IMR-90 (cell line): ENCODE measurements around the gene CCDC136. TPM values are rescaled to one million over a fixed set of nuclear protein-coding genes. Genes with fewer than 3 reads are reported as not detected.

Experiments used
- ATAC-seq: fragments of 200-7000 bp; cut with Tn5 transposase; 2 replicates; pipeline ENCODE4 v1.9.1; 2020; ENCODE audit warnings: low read depth, mild to moderate bottlenecking, moderate library complexity
- BruUV-seq: library from RNA; stranded (reverse); fragments of 400-500 nt; replicated peaks from 2 replicates; lab custom pipeline; 2021; lab: Mats Ljungman, UMichigan
- CTCF ChIA-PET: fragments of 300-600 bp; formaldehyde crosslinking; extraction: SDS; loops from one replicate; lab custom pipeline; 2021; ENCODE audit warnings: antibody characterized with exemption; lab: Yijun Ruan, JAX
- POLR2A ChIA-PET: fragments of 300-600 bp; sonication (Branson Sonifier 250); formaldehyde crosslinking; loops from one replicate; lab custom pipeline; 2022; ENCODE audit warnings: antibody characterized with exemption; ENCODE audit not compliant: unreplicated experiment; lab: Charles Lee
- DNase-seq: peaks from one replicate; pipeline ENCODE4 v3.0.0; 2013
- H2AFZ ChIP-seq: replicated peaks from 2 replicates; pipeline ENCODE3; 2013; ENCODE audit warnings: low read length, mild to moderate bottlenecking; ENCODE audit not compliant: poor library complexity
- H2AK5ac ChIP-seq: 2 replicates; pipeline ENCODE4 v1.6.1; 2013; ENCODE audit warnings: low read depth, low read length, inconsistent platforms
- H2AK9ac ChIP-seq: replicated peaks from 2 replicates; pipeline ENCODE3; 2013; ENCODE audit warnings: mild to moderate bottlenecking, low read depth, low read length, moderate library complexity; ENCODE audit not compliant: poor library complexity
- H2BK120ac ChIP-seq: 2 replicates; pipeline ENCODE4 v1.6.1; 2013; ENCODE audit warnings: low read depth, low read length, inconsistent platforms
- H2BK15ac ChIP-seq: 3 replicates; pipeline ENCODE4 v1.6.1; 2013; ENCODE audit warnings: low read depth, low read length, inconsistent platforms
- H2BK20ac ChIP-seq: 2 replicates; pipeline ENCODE4 v1.6.1; 2013; ENCODE audit warnings: low read depth, mild to moderate bottlenecking, inconsistent platforms, low read length, moderate library complexity
- H2BK5ac ChIP-seq: 2 replicates; pipeline ENCODE4 v1.6.1; 2013; ENCODE audit warnings: mild to moderate bottlenecking, low read depth, low read length, inconsistent platforms; ENCODE audit not compliant: poor library complexity, severe bottlenecking
- H3K14ac ChIP-seq: replicated peaks from 2 replicates; pipeline ENCODE4 v1.6.1; 2013; ENCODE audit warnings: low read depth, low read length, inconsistent platforms
- H3K18ac ChIP-seq: 2 replicates; pipeline ENCODE4 v1.6.1; 2013; ENCODE audit warnings: low read depth, low read length, control low read depth
- H3K23ac ChIP-seq: 2 replicates; pipeline ENCODE4 v1.6.1; 2013; ENCODE audit warnings: low read depth, low read length, inconsistent platforms
- H3K27ac ChIP-seq: 2 replicates; pipeline ENCODE4 v1.5.1; 2013; ENCODE audit warnings: mild to moderate bottlenecking, control low read depth, low read length; ENCODE audit not compliant: insufficient read depth
- H3K27me3 ChIP-seq: 2 replicates; pipeline ENCODE4 v1.6.1; 2013; ENCODE audit warnings: low read length; ENCODE audit not compliant: control insufficient read depth, insufficient read depth
- H3K36me3 ChIP-seq: 2 replicates; pipeline ENCODE4 v1.6.1; 2013; ENCODE audit warnings: low read length, mixed read lengths; ENCODE audit not compliant: control insufficient read depth, insufficient read depth
- H3K4ac ChIP-seq: 2 replicates; pipeline ENCODE4 v1.6.1; 2013; ENCODE audit warnings: low read depth, low read length, inconsistent platforms
- H3K4me1 ChIP-seq: 2 replicates; pipeline ENCODE4 v1.6.1; 2013; ENCODE audit warnings: low read length, mixed read lengths; ENCODE audit not compliant: control insufficient read depth, insufficient read depth
- H3K4me2 ChIP-seq: 2 replicates; pipeline ENCODE4 v1.6.1; 2013; ENCODE audit warnings: low read depth, mild to moderate bottlenecking, control low read depth, low read length, moderate library complexity
- H3K4me3 ChIP-seq: 2 replicates; pipeline ENCODE4 v1.5.1; 2013; ENCODE audit warnings: low read depth, mild to moderate bottlenecking, control low read depth, low read length, moderate library complexity; ENCODE audit not compliant: insufficient read depth
- H3K56ac ChIP-seq: 2 replicates; pipeline ENCODE4 v1.6.1; 2013; ENCODE audit warnings: low read length, inconsistent platforms; ENCODE audit not compliant: insufficient read depth; ENCODE audit errors: extremely low read depth
- H3K79me1 ChIP-seq, 2 experiments: 2 replicates each; pipeline ENCODE4 v1.6.1; 2013; ENCODE audit warnings: low read length in 2 of 2, inconsistent platforms in 1 of 2, low read depth in 1 of 2
- H3K9ac ChIP-seq: 2 replicates; pipeline ENCODE4 v1.6.1; 2013; ENCODE audit warnings: low read depth, low read length, control low read depth
- H3K9me1 ChIP-seq: 2 replicates; pipeline ENCODE4 v1.6.1; 2013; ENCODE audit warnings: low read length, inconsistent platforms; ENCODE audit not compliant: insufficient read depth
- H3K9me3 ChIP-seq: 2 replicates; pipeline ENCODE4 v1.6.1; 2013; ENCODE audit warnings: low read length; ENCODE audit not compliant: control insufficient read depth, insufficient read depth
- H4K20me1 ChIP-seq: 2 replicates; pipeline ENCODE4 v1.6.1; 2013; ENCODE audit warnings: low read length, inconsistent platforms; ENCODE audit not compliant: insufficient read depth
- H4K5ac ChIP-seq: 2 replicates; pipeline ENCODE4 v1.6.1; 2013; ENCODE audit warnings: mild to moderate bottlenecking, low read depth, low read length, control low read depth
- H4K8ac ChIP-seq, 2 experiments: 2 replicates each; pipeline ENCODE4 v1.6.1; 2013; ENCODE audit warnings: low read depth in 2 of 2, low read length in 2 of 2, control low read depth in 1 of 2, inconsistent platforms in 1 of 2
- H4K91ac ChIP-seq: 2 replicates; pipeline ENCODE4 v1.6.1; 2013; ENCODE audit warnings: low read depth, low read length, inconsistent platforms; ENCODE audit not compliant: insufficient read depth
- BHLHE40 ChIP-seq: fragments of 150-350 bp; IDR thresholded peaks from 2 replicates; pipeline ENCODE4 v1.6.1; 2016; ENCODE audit warnings: mild to moderate bottlenecking, low read depth, low read length
- CEBPB ChIP-seq: IDR thresholded peaks from 2 replicates; pipeline ENCODE4 v1.6.1; 2012; ENCODE audit warnings: low read depth, low read length, improper control_type of control experiment
- CHD1 ChIP-seq: IDR thresholded peaks from 2 replicates; pipeline ENCODE4 v1.6.1; 2012; ENCODE audit warnings: low read depth, low read length, improper control_type of control experiment
- FOS ChIP-seq: fragments of 150-350 bp; IDR thresholded peaks from 2 replicates; pipeline ENCODE4 v1.6.1; 2016; ENCODE audit warnings: low read depth, low read length
- MAFK ChIP-seq: IDR thresholded peaks from 2 replicates; pipeline ENCODE4 v1.6.1; 2012; ENCODE audit warnings: low read depth, low read length, improper control_type of control experiment
- MAZ ChIP-seq: IDR thresholded peaks from 2 replicates; pipeline ENCODE4 v1.6.1; 2012; ENCODE audit warnings: low read depth, mild to moderate bottlenecking, low read length, improper control_type of control experiment, moderate library complexity, borderline replicate concordance
- MXI1 ChIP-seq: IDR thresholded peaks from 2 replicates; pipeline ENCODE4 v1.6.1; 2012; ENCODE audit warnings: low read depth, mild to moderate bottlenecking, low read length, moderate library complexity, borderline replicate concordance
- NFE2L2 ChIP-seq: fragments of 150-350 bp; IDR thresholded peaks from 2 replicates; pipeline ENCODE4 v1.6.1; 2016; ENCODE audit warnings: low read depth, mild to moderate bottlenecking, low read length
- POLR2A ChIP-seq: IDR thresholded peaks from 2 replicates; pipeline ENCODE4 v1.6.1; 2012; ENCODE audit warnings: mild to moderate bottlenecking, low read depth, low read length
- RAD21 ChIP-seq: IDR thresholded peaks from 2 replicates; pipeline ENCODE4 v1.6.1; 2012; ENCODE audit warnings: low read length, improper control_type of control experiment
- RCOR1 ChIP-seq: IDR thresholded peaks from 2 replicates; pipeline ENCODE4 v1.6.1; 2012; ENCODE audit warnings: mild to moderate bottlenecking, low read length, improper control_type of control experiment; ENCODE audit not compliant: insufficient replicate concordance
- RFX5 ChIP-seq: IDR thresholded peaks from 2 replicates; pipeline ENCODE4 v1.8.0; 2012; ENCODE audit warnings: low read depth, mild to moderate bottlenecking, low read length, moderate library complexity
- SMC3 ChIP-seq: fragments of 150-350 bp; IDR thresholded peaks from 2 replicates; pipeline ENCODE4 v1.6.1; 2016; ENCODE audit warnings: low read depth, mild to moderate bottlenecking, antibody characterized with exemption, low read length, moderate library complexity
- WGBS, 2 experiments: methylation state at CpG; one replicate each; pipeline versions ENCODE4 v1.1.5 to v1.1.7; 2013; ENCODE audit warnings: missing lambda C conversion rate in 2 of 2; ENCODE audit not compliant: insufficient read length in 1 of 2; ENCODE audit errors: extremely low coverage in 2 of 2; 5-methylcytosine and 5-hydroxymethylcytosine counted together
- dilution Hi-C: fragments of 300-500 bp; cut with HindIII; formaldehyde crosslinking; loops from one replicate; pipeline ENCODE4 v1.14.3; 2018; ENCODE audit warnings: low sequenced_read_pairs; ENCODE audit not compliant: unreplicated experiment
- in situ Hi-C: fragments of 300-500 bp; cut with MboI; formaldehyde crosslinking; loops from 3 replicates; pipeline ENCODE4 v1.14.3; 2019; ENCODE audit warnings: low sequenced_read_pairs, inconsistent platforms, mixed read lengths
- intact Hi-C: fragments of 100-400 bp; cut with micrococcal nuclease; formaldehyde crosslinking; loops from 2 replicates; pipeline ENCODE4 v1.10.0; 2022
- polyA plus RNA-seq, 3 experiments: library from polyadenylated mRNA; depleted of rRNA; stranded (reverse); fragments of >200 nt; gene quantifications; 2 replicates each; pipeline ENCODE4 v1.2.3, GENCODE V29; 2012; ENCODE audit warnings: low replicate concordance in 1 of 3
- total RNA-seq: library from RNA; depleted of rRNA; stranded (reverse); fragments of >200 nt; gene quantifications from 2 replicates; pipeline ENCODE4 v1.2.3, GENCODE V29; 2012
- TF ChIP-seq, protein P1 (sequence below): fragments of 150-350 bp; IDR thresholded peaks from 2 replicates; pipeline ENCODE4 v1.6.1; 2017; ENCODE audit warnings: mild to moderate bottlenecking, antibody characterized with exemption, low read length, low read depth
- TF ChIP-seq, protein P2 (sequence below): fragments of 150-350 bp; IDR thresholded peaks from 2 replicates; pipeline ENCODE4 v1.6.1; 2016; ENCODE audit warnings: low read depth, mild to moderate bottlenecking, low read length, moderate library complexity, borderline replicate concordance
- TF ChIP-seq, protein P3 (sequence below): conservative IDR thresholded peaks from 2 replicates; pipeline ENCODE4 v1.5.1; 2012; ENCODE audit warnings: mild to moderate bottlenecking, low read depth, low read length, improper control_type of control experiment

CCDC136 gene
- total and polyA plus RNA-seq, 2 of the 4 experiments (the other 2 are of a cell fraction), result 7.7 to 18.0 TPM

DNA sequence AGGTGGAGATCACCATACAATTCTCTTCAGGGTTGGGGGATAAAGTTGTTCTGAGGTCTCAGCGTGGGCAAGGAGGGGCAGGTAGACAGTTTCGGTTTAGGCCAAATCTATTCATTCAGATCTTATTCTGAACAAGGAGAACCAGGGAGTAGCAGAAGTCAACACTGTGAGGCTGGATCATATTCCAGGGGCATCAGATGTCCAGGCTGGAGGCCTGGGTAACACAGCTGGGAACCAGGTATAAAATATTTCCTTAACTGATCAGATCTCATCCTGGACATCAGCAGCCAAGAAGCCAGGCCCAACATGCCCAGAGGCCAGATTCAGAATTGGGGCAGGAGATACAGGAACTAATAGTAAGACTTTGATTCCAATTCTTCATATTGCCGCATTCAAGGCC, 19.2 kb downstream of the CCDC136 start:
- WGBS, 2 experiments, result 100% methylated on average over 1 of the region's 3 CpGs; no CpG with 5 or more reads in 1 of the 2 experiments
- no peak for ATAC-seq
- CTCF ChIA-PET, result no interaction called here

More for the DNA sequence above, 19.2 kb downstream of the CCDC136 start:
- Histone ChIP-seq H3K27ac (no peak overlapping the region), H3K27me3 (no peaks in the 10 kb centered on the region), H2BK120ac (no peak overlapping the region), H3K4me3 (no peak overlapping the region), H2BK20ac (no peak overlapping the region), H2AFZ (no peak overlapping the region), H3K9me1 (peaks cover 10% of the 10 kb centered on the region), H4K5ac (no peak overlapping the region), H3K4me1 (peaks cover 10% of the 10 kb centered on the region), H3K9me3 (no peaks in the 10 kb centered on the region), H2BK5ac (no peak overlapping the region), H2AK9ac (no peak overlapping the region), H4K91ac (no peak overlapping the region; the same call in 1 of the 2 replicates), H3K9ac (no peak overlapping the region), H3K79me1 (no peaks in the 10 kb centered on the region; a peak in 1 of 4 replicates), H4K20me1 (no peaks in the 10 kb centered on the region), H3K36me3 (peaks cover 15% of the 10 kb centered on the region), H3K14ac (no peak overlapping the region), H3K56ac (no peak overlapping the region), H3K4ac (no peak overlapping the region), H2BK15ac (no peak overlapping the region), H3K23ac (no peak overlapping the region), H3K18ac (no peak overlapping the region), H2AK5ac (no peak overlapping the region), H4K8ac (no peak overlapping the region), H3K4me2 (no peak overlapping the region)
- dilution Hi-C loops, result no loop called here
- DNase-seq, result no peak
- TF ChIP-seq CHD1 (no peak), FOS (no peak), CEBPB (no peak), RFX5 (no peak), BHLHE40 (no peak), RCOR1 (no peak), MXI1 (no peak), NFE2L2 (no peak), POLR2A (no peak), SMC3 (no peak), MAZ (no peak), RAD21 (no peak), MAFK (no peak)
- TF ChIP-seq, protein P1, sequence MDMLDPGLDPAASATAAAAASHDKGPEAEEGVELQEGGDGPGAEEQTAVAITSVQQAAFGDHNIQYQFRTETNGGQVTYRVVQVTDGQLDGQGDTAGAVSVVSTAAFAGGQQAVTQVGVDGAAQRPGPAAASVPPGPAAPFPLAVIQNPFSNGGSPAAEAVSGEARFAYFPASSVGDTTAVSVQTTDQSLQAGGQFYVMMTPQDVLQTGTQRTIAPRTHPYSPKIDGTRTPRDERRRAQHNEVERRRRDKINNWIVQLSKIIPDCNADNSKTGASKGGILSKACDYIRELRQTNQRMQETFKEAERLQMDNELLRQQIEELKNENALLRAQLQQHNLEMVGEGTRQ, result no peak
- TF ChIP-seq, protein P2, sequence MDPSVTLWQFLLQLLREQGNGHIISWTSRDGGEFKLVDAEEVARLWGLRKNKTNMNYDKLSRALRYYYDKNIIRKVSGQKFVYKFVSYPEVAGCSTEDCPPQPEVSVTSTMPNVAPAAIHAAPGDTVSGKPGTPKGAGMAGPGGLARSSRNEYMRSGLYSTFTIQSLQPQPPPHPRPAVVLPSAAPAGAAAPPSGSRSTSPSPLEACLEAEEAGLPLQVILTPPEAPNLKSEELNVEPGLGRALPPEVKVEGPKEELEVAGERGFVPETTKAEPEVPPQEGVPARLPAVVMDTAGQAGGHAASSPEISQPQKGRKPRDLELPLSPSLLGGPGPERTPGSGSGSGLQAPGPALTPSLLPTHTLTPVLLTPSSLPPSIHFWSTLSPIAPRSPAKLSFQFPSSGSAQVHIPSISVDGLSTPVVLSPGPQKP, result no peak
- TF ChIP-seq, protein P3, sequence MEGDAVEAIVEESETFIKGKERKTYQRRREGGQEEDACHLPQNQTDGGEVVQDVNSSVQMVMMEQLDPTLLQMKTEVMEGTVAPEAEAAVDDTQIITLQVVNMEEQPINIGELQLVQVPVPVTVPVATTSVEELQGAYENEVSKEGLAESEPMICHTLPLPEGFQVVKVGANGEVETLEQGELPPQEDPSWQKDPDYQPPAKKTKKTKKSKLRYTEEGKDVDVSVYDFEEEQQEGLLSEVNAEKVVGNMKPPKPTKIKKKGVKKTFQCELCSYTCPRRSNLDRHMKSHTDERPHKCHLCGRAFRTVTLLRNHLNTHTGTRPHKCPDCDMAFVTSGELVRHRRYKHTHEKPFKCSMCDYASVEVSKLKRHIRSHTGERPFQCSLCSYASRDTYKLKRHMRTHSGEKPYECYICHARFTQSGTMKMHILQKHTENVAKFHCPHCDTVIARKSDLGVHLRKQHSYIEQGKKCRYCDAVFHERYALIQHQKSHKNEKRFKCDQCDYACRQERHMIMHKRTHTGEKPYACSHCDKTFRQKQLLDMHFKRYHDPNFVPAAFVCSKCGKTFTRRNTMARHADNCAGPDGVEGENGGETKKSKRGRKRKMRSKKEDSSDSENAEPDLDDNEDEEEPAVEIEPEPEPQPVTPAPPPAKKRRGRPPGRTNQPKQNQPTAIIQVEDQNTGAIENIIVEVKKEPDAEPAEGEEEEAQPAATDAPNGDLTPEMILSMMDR, result no peak
- intact Hi-C loops, result no loop called here
- BruUV-seq, result no TSS peak
- POLR2A ChIA-PET, result no interaction called here
- in situ Hi-C loops, result no loop called here
